OCI-LY7 (cell line): Measurements from ENCODE around the gene MYMX.

Experiments
- EZH2phosphoT487 ChIP-seq: fragments of 200-600 bp; sonication (generic); IDR thresholded peaks from 2 replicates; pipeline ENCODE4 v1.6.1; 2018; ENCODE audit warnings: low read depth, borderline replicate concordance, mild to moderate bottlenecking, mixed run types, antibody characterized with exemption, low read length, moderate library complexity, mixed read lengths
- TF ChIP-seq, protein P1 (sequence below): fragments of 200-600 bp; sonication (generic); conservative IDR thresholded peaks from 2 replicates; pipeline ENCODE4 v1.5.1; 2014; ENCODE audit warnings: mild to moderate bottlenecking, antibody characterized with exemption, low read length, moderate library complexity, mixed read lengths

DNA sequence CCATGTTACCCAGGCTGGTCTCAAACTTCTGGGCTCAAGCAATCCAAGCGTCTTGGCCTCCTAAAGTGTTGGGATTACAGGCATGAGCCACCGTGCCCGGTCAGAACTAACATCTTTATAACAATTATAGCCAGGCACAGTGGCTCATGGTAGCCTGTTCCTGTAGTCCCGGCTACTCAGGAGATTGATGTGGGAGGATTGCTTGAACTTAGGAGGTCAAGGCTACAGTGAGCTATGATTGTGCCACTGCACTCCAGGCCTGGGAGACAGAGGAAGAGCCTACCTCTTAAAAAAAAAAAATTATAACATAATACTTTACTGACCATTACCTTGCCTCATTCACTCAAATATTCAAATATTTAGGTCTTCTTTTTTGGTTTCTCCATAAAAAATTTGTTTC, 16.8 kb upstream of the MYMX start:
- TF ChIP-seq, protein P1, sequence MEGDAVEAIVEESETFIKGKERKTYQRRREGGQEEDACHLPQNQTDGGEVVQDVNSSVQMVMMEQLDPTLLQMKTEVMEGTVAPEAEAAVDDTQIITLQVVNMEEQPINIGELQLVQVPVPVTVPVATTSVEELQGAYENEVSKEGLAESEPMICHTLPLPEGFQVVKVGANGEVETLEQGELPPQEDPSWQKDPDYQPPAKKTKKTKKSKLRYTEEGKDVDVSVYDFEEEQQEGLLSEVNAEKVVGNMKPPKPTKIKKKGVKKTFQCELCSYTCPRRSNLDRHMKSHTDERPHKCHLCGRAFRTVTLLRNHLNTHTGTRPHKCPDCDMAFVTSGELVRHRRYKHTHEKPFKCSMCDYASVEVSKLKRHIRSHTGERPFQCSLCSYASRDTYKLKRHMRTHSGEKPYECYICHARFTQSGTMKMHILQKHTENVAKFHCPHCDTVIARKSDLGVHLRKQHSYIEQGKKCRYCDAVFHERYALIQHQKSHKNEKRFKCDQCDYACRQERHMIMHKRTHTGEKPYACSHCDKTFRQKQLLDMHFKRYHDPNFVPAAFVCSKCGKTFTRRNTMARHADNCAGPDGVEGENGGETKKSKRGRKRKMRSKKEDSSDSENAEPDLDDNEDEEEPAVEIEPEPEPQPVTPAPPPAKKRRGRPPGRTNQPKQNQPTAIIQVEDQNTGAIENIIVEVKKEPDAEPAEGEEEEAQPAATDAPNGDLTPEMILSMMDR = no peak
- TF ChIP-seq EZH2phosphoT487 = no peak
